Stimulated activated CD4-positive, alpha-beta T cell treated with anti-CD3 and anti-CD28 coated beads, Interleukin-4, amount 100 ng/mL, for 24 hours (primary cell): ENCODE data around the gene CDON.
A peak's percentile ranks its signal among the peaks of the same experiment; 100 is the strongest.

Source experiments
- DNase-seq: peaks from one replicate; pipeline ENCODE4 v3.0.0-alpha.2; 2020

Gene CDON, protein sequence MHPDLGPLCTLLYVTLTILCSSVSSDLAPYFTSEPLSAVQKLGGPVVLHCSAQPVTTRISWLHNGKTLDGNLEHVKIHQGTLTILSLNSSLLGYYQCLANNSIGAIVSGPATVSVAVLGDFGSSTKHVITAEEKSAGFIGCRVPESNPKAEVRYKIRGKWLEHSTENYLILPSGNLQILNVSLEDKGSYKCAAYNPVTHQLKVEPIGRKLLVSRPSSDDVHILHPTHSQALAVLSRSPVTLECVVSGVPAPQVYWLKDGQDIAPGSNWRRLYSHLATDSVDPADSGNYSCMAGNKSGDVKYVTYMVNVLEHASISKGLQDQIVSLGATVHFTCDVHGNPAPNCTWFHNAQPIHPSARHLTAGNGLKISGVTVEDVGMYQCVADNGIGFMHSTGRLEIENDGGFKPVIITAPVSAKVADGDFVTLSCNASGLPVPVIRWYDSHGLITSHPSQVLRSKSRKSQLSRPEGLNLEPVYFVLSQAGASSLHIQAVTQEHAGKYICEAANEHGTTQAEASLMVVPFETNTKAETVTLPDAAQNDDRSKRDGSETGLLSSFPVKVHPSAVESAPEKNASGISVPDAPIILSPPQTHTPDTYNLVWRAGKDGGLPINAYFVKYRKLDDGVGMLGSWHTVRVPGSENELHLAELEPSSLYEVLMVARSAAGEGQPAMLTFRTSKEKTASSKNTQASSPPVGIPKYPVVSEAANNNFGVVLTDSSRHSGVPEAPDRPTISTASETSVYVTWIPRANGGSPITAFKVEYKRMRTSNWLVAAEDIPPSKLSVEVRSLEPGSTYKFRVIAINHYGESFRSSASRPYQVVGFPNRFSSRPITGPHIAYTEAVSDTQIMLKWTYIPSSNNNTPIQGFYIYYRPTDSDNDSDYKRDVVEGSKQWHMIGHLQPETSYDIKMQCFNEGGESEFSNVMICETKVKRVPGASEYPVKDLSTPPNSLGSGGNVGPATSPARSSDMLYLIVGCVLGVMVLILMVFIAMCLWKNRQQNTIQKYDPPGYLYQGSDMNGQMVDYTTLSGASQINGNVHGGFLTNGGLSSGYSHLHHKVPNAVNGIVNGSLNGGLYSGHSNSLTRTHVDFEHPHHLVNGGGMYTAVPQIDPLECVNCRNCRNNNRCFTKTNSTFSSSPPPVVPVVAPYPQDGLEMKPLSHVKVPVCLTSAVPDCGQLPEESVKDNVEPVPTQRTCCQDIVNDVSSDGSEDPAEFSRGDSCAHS (N-terminal part only)

DNA sequence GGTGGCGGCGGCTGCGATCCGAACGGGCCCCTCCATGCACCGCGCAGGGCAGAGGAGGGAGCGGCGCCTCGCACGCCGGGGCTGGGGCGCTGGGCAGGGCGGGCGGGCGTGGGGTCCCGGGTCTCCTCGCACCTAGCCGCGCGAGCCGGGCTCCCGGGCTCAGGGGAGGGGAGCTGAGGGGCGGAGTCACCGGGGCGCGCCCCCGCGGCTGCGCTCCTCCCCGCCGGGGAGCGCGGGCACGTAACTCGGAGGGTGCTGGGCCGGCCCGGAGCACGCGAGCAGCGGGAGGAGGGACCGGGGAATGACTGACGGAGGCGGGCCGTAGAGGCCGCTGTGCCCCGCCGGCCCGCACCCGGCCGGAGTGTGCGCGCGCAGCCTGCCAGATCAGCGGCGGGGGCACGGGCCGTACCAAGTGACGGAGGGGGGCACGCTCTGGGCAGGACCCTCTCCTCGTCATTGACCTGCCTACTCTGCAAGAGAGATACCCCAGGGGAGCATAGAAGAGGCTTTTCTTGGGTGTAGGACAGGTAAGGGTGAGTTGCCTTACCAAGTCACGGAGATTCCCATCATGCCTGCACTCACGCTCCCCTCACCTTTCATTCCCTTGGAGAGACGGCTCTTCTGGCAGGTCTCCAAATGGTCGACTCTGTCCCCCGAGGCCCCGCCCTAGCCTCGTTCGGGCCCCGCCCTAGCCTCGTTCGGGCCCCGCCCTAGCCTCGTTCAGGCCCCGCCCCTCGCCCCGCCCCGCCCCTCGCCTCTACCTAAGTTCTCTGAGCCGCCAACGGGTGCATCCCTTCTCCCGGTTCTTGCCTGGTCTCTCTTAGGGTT, at the start of gene CDON:
Gene CDON, minus strand, starts transcription at position 188 of the 828 bp plus-strand sequence. CDS start 39,390 bp downstream, outside the sequence.
- DNase-seq = peak; percentile 90

DNA sequence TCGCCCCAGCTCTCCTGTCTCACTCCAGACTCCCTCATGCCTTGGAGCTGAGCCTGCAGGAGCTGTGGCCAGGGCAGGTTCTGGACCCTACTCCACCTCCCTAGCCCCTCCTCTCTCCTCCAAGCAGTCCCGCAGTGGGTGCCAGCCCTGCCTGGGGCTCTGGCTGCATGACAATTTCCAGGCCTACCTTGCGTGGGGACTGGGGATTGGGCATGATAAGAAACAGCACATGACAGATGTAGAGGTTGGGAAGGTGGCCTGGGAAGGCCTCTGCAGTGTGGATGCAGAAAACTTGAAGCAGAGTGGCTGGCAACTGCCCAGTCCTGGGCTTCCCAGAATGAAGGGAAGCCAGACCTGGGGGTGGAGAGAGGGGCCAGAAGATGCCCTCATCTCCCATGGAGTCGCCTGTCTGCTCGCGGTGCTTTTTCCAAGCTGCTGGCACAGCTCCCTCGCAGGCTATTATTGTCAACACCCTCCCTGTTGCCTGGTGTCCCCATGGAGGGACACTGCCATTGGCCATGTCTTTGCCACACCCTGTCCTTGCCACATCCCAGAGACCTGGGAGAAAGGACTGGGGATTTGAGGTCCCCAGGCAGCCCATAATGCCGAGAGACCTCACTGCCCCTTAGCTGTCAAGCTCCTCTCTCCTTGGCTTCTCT, 48.9 kb upstream of the CDON start:
- DNase-seq = no peak

DNA sequence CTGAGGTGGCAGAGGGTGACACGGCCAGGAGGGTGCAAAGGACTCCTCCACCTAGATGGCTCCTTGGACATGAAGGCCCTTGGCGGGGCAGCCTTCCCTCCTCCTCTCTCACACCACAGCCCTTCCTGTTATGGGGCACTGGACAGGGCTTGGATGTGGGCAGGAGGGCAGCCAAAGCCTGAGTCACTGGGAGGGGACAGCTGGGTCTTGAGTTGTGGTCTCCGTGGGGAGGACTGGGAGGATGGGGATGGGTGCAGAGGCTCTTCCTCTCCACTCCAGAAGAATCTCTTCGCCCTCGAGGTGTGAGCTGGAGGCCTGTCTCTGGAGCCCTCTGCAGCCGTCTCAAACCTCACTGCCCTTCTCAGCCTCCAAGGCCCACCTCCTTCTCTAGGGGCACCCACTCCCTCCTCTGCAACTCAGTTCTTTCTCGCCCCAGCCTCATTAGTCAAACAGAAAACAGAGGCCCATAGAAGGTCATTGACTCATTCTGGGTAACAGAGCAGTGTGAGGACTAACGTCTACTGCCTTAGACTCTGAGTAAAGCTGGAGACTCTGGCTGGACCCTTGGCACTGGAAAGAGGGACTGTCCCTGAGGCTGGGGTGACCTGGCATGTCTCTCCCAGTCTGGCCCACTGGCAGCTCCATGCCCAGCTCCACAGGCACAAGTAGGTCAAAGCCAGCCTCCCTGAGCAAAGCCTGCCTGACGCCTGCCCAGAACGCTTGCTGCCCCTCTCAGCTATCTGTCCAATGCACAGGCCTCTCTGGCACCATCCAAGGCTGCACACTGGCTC, 47.5 kb upstream of the CDON start:
- no peak for DNase-seq

DNA sequence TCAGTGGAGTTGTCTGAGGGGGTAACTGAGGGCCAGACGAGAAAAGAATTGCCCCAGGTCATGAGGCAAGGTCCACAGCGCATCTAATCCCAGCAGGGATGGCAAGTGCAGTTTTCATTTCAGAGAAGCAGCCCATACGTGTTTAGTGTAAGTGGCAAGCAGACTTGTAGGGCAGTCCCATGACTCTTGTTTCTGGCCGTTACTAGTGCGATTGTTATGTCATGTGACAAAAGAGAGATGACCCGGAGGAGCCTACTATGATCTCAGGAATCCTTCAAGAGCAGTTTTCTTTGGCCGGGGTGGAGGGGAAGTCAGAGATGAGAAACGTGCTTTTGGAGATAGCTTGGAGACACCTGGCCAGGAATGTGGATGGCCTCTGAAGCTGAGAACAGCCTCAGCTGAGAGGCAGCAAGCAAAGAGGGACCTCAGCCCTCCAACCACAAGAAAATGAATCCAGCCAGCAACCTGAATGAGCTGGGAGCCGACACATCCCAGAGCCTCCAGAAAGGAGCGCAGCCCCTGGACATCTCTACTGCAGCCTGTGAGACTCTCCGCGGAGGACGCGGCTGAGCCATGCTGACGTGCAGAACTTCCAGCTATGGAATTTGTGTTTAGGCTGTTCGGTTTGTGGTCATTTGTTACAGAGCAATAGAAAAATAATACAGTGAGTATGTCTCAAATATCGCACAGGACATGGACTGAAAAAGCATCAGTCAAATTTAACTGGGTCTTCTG, 44.1 kb upstream of the CDON start:
- no peak for DNase-seq

DNA sequence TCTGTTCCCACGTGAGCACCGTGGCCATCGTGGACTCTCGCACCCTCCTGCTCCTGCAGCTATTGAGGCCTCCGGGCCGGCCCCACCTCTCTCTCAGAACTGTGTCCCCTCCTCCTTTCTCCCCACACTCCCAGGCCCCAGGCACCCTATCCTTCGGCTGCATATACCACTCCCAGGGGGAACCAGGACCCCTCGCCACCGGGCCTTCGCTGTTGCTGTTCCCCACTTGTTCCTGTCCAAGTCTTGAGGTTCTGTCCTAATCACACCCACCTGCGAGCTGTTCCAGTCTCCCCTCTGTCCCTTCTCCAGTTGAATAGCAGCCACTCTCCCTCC, 43.0 kb upstream of the CDON start:
- no peak for DNase-seq

DNA sequence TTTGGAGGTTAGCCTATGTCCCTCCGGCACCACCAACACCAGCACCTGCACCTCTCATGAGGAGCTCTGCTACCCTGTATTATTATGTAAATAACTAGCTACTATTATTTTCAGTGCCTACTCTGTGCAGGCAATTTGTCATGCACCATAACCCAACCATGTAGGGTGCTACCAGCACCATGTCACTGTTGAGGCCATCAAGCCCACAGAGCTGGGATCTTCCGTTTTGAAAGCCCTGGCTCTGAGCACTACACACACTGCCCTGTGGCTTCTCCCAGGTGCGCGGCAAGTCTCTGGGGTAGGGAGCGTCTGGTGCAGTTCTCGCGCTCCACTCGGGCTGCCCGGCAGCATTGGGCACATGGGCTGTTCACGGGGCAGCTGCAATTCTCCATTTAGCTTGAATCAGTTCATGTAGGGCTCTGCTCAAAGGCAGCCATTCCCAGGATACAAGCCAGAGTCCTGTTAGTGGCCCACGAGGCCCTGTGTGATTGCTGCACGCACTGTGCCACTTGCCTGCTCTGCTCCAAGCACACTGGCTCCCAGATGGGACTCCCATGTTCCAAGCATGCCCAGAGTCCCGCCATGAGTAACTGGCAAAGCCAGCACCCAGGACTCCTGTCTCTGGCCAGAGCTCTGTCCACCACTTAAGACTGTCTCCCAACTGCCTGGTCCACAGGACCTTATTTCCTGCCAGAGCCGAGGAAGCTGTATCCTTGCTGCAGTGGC, 42.5 kb upstream of the CDON start:
- DNase-seq = no peak

DNA sequence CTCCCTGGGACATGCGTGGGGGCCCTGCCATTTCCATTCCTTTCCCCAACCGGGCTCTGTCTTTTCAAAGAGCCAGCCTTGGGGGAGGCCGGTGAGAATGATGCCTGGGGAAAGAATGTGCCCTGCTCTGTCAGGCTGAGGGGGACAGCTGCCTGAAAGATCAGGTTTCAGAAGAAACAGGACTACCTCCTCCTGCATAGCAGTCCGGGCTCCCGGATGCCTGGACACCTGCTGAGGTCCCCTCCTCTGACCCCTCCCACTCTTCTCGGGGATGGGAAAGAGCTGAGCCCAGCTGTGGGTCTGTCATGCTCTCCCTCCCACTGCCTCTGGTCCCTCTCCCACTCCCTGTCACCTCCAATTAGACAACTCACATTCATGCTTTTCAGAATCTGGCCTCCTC, 41.8 kb upstream of the CDON start:
- DNase-seq = no peak

DNA sequence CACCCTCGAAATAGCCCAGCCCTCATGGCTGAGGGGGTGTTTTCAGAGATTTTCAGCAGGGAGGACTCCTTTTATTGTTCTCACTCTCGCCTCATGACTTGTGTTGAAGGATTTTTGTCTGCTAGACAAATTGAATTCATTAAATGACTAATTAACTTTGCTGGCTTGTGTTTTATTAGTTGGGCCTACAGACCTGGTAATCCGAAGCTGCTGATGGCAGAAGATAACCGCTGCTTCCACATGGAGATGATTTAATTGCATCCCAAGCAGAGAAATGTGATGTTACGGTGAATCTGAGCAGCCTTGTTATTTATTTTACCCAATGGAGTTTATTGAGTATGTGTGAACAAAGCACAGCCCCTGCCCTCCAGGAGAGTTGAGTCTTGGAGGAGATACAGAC, 40.5 kb upstream of the CDON start:
- no peak for DNase-seq

DNA sequence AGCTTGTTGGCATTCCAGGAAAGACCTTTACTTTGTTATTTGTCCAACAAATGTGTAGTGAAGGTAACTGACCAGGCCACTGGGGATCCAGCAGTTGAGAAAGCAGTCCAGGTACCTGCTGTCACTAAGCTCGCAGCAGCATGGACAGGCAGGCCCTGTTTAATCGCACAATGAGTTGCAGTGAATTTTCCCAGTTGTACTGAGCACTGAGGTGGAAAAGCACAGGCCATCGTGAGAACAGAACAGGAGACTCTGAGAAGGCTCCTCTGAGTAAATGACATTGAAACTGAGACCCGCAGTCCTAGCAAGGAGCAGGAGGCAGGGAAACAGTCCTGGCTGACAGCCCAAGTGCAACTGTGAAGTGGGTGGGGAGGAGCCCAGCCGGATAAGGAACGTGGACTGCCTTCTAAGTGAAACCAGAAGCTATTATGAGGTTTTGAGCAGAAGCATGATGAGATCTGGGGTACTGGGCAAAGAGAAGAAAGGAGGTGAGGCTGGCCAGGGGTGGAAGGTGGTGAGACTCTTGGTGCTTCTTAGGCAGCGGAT, 39.8 kb upstream of the CDON start:
- DNase-seq = no peak

DNA sequence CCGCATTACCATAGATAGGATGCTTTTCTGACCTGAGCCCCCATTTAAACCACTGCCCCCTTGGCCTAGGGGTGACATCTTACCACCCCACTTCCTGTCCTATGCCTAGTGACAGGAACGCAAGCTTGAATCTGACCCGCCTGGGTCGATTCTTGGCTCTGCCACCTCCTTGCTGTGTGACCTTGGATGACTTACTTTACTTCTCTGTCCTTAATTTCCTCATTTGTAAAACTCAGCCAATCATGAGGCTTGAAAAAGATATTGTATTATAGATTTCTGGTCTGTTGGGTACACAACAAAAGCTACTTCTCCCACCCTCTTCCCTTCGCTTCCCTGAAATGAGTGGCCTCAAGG, 39.2 kb upstream of the CDON start:
- no peak for DNase-seq

DNA sequence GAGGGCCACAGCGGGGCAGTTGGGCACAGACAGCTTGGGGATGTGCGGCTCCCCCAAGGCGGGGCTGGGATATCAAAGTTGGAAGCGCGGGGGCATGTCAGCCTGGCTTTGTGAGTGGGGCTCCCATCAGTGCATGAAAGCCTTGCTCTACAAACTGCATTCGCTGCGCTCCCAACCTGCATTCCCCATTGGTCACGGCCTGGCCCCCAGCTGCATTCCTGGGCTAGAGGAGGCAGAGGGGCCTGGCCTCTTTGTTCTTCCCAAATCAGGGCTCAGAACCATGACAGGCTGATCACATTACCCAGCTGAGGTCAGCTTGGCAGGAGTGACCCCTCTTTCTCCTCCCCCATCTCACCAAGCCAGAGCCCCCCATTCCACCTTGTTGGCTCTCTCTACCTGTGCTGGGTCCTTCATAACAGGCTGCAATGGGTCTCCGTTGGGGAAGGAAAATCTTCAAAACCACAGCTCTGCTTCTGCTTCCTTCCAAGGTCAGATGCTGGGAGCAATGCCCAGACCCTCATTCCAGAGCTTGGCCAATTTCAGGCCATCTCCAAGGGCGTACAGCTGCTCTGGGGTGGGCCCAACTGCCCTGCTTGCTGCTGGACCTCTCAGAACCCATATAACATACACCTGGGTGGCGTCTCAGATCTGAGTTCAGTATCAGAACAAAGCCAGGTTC, 38.7 kb upstream of the CDON start:
- no peak for DNase-seq

DNA sequence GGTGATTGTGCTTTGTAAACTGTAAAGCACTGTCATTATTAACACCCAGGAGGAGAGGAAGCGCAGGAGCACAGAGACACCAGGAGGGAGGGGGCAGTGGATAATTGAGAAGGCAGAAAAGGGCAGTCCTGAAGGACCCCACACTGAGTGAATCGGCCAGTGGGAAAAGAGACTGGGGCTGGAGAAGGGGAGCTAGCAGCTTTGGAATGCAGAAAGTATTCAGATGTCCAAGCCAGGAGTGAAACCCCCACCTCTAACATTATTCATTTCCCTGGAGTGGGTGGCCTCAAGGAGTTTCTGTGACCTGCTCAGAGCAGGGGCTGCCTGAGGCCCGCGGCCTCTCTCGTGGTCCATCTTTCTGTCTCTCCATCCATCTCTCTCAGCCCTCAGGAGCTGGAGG, 38.0 kb upstream of the CDON start:
- no peak for DNase-seq

DNA sequence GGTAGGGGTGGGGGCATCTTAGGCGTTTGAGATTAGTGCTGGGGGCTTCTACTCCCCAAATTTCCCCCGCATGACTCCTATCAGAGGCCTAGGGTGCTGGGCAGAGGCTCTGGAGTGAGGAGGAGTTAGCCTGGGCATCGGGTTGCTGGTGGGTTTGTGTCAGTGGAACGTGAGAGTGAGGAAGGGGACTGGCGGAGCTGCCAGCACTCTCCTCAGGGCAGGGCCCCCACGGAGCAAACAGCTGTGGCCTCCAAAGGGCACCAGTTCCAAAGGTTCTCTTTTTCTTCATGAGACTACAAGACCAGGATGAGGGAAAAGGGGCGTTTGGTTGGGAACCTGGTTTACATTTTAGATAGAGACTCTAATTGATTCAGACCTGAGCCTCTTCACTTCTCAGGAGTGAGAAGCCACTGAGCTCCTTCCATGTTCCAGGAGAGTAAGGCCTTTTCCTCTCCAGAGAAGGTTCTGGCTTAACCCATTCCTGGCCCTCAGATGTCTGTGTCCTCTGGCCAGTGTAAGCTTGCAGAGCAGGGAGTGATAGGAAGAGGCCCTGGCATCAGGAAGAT, 35.6 kb upstream of the CDON start:
- no peak for DNase-seq

DNA sequence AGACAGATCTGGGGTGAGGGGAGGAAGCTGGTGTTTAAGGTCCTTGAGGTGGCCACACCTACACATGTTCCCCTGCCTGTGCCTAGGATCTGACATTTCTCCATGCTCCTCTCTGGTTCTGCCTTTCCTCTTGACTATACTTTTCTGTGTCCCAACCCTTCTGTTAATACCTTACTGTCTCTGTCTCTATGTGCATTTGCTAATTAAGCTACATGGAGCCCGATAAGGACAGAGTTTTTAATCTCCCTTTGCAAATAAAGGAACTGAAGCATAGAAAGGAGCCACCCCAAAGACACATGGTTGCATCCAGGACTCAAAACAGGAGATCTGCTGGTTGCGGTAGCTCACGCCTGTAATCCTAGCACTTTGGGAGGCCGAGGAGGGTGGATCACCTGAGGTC, 33.1 kb upstream of the CDON start:
- DNase-seq = no peak

DNA sequence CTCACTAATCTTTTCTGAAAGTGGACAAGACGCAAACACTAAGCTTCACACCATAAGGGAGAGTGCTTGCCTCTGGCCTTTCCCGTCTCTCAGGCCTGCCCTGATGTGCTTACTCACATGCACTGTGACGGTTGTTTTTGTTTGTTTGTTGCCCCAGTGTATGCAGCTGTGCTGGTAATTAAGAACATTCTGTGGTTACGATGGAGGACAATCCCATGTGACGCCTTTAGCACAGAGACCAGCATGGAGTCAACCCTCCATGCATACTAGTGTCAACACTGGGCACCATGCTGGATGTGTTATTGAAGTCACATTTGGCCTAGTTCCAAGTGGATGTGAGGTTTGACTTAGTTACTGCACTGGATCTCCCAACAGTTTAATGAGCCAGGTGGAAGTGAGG, 27.8 kb upstream of the CDON start:
- no peak for DNase-seq

DNA sequence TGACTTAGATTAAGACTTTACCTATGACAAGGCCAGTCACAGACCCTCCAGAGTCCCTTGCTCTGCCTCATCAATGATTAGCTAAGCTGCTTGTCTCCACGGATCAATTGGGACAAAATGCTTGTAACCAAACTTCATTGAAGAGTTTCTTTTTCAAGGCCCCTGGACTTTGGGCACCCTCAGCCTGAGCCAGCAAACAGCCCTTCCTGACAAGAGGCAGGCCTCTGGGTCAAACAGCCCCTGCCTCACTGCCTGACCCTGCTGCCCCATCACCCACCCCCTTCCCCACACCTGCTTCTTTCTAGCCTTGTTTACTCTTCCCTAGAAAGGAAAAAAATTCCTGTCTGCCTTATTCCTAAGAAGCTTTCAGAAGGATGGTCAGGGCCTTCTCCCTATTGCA, 26.3 kb upstream of the CDON start:
- DNase-seq = no peak

DNA sequence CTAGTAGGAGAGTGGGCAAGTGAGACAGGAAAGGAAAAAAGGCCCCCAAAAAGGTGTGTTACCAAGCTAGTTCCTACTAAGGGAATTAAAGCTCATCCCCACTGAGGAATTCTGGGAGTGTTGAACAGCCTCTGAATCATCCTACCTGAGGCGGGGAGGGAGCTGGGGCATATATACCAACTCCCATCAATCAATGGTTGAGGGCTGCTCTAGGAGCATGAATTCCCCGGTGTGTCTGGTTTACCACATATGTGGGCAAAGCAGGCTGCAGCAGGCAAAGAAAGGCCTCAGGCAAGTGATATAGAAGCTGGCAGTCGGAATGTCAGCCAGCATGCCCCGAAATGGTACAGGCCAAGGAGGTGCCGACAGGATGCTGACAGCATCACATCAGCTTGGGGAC, 23.6 kb upstream of the CDON start:
- DNase-seq = no peak

DNA sequence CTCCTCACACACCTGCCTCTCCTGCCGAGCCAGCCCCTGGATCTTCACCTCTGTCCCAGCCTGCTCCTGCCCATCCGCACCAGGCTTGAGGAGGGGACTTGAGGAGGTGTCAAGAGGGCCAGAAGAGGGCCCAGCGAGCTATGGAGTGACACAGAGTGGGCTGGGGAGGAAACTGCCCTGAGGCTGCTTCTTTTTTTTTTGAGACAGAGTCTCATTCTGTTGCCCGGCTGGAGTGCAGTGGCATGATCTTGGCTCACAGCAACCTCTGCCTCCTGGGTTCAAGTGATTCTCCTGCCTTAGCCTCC, 21.9 kb upstream of the CDON start:
- DNase-seq = no peak
